HG03439 (cell line): ENCODE results near the gene ANG.
"Not testable (repeated sequence)": the region's sequence is repeated elsewhere in the genome, so short reads cannot be mapped to it uniquely, and the experiment has no call there.

ENCODE experiments used
- ATAC-seq: cut with Tn5 transposase; IDR thresholded peaks from one replicate; pipeline ENCODE4 v1.9.1; 2021; ENCODE audit warnings: mild to moderate bottlenecking, moderate library complexity; ENCODE audit not compliant: unreplicated experiment

ANG gene

GRCh38 chr14:20697273-20698017 lies 8.9 kb downstream of the ANG start:
- no peak for ATAC-seq

GRCh38 chr14:20698018-20698329 lies 9.4 kb downstream of the ANG start:
- ATAC-seq = no peak

GRCh38 chr14:20698934-20699333 lies 10.4 kb downstream of the ANG start:
- ATAC-seq = no peak

GRCh38 chr14:20699931-20700330 lies 11.4 kb downstream of the ANG start:
- no peak for ATAC-seq

GRCh38 chr14:20700965-20701364 lies 12.4 kb downstream of the ANG start:
- ATAC-seq = not testable (repeated sequence)

- ATAC-seq = no peak
These were observed 18.2 kb downstream of the ANG start for GRCh38 chr14:20706657-20707355.

GRCh38 chr14:20707622-20708021 lies 19.1 kb downstream of the ANG start:
- no peak for ATAC-seq

GRCh38 chr14:20711261-20711660 lies 22.7 kb downstream of the ANG start:
- ATAC-seq = no peak

- ATAC-seq = no peak
These were observed 23.1 kb downstream of the ANG start for GRCh38 chr14:20711685-20712084.

GRCh38 chr14:20712904-20713303 lies 24.3 kb downstream of the ANG start:
- no peak for ATAC-seq

- ATAC-seq = no peak
These were observed 26.2 kb downstream of the ANG start for GRCh38 chr14:20714593-20715250.

GRCh38 chr14:20719777-20720176 lies 31.2 kb downstream of the ANG start:
- no peak for ATAC-seq

- ATAC-seq = no peak
These were observed 32.2 kb downstream of the ANG start for GRCh38 chr14:20720741-20721140.

- no peak for ATAC-seq
These were observed 33.5 kb downstream of the ANG start for GRCh38 chr14:20722016-20722415.

- ATAC-seq = no peak
These were observed 34.9 kb downstream of the ANG start for GRCh38 chr14:20723488-20723887.

GRCh38 chr14:20726121-20726520 lies 37.6 kb downstream of the ANG start:
- ATAC-seq = not testable (repeated sequence)

- no peak for ATAC-seq
These were observed 38.0 kb downstream of the ANG start for GRCh38 chr14:20726531-20726930.

GRCh38 chr14:20730891-20731290 lies 42.3 kb downstream of the ANG start:
- ATAC-seq = no peak

- no peak for ATAC-seq
These were observed 43.9 kb downstream of the ANG start for GRCh38 chr14:20732477-20732876.

GRCh38 chr14:20732979-20733635 lies 44.5 kb downstream of the ANG start:
- no peak for ATAC-seq

- ATAC-seq = no peak
These were observed 45.3 kb downstream of the ANG start for GRCh38 chr14:20733684-20734429.
